C4-2B (cell line): ENCODE data around the gene ATPAF2.

Experiments
- H3K27ac ChIP-seq: fragments of 450-650 bp; 2 replicates; pipeline ENCODE4 v1.5.1; 2017
- CTCF ChIP-seq: fragments of 450-650 bp; conservative IDR thresholded peaks from 2 replicates; pipeline ENCODE4 v1.5.1; 2017; ENCODE audit warnings: mild to moderate bottlenecking
- ZFX ChIP-seq: fragments of 450-650 bp; IDR thresholded peaks from 2 replicates; pipeline ENCODE4 v1.6.1; 2017

Gene ATPAF2

GRCh38 chr17:18055597-18055996 is 16.6 kb upstream of the ATPAF2 start:
- H3K27ac ChIP-seq: peak overlapping the region; percentile 12; the same call in 1 of the 2 replicates
- no peak for TF ChIP-seq ZFX
- TF ChIP-seq CTCF: no peak

GRCh38 chr17:18045691-18046350 is 6.9 kb upstream of the ATPAF2 start:
- H3K27ac ChIP-seq: no peak overlapping the region

GRCh38 chr17:18044609-18045008 is 5.6 kb upstream of the ATPAF2 start:
- TF ChIP-seq CTCF (no peak), ZFX (no peak)
- no peak overlapping the region for H3K27ac ChIP-seq

More at GRCh38 chr17:18045691-18046350, 6.9 kb upstream of the ATPAF2 start:
- no peak for TF ChIP-seq ZFX
- TF ChIP-seq CTCF: no peak

- no peak overlapping the region for H3K27ac ChIP-seq
- peak; percentile 57 for TF ChIP-seq CTCF
- TF ChIP-seq ZFX: no peak
Observed at GRCh38 chr17:18043491-18043890, 4.5 kb upstream of the ATPAF2 start.

- no peak for TF ChIP-seq CTCF
- TF ChIP-seq ZFX: no peak
- no peak overlapping the region for H3K27ac ChIP-seq
Observed at GRCh38 chr17:18042983-18043382, 4.0 kb upstream of the ATPAF2 start.

- TF ChIP-seq CTCF (no peak), ZFX (no peak)
- no peak overlapping the region for H3K27ac ChIP-seq
Observed at GRCh38 chr17:18041776-18042175, 2.8 kb upstream of the ATPAF2 start.

- H3K27ac ChIP-seq: peak overlapping the region; percentile 75
Observed at GRCh38 chr17:18040261-18040858, 1.4 kb upstream of the ATPAF2 start.

More at GRCh38 chr17:18040261-18040858, 1.4 kb upstream of the ATPAF2 start:
- TF ChIP-seq ZFX (no peak), CTCF (no peak)
